ENCODE results near the gene MTMR6. TPM values are rescaled to one million over a fixed set of nuclear protein-coding genes. Genes with fewer than 3 reads are reported as not detected.

Gene MTMR6
- total and polyA plus RNA-seq, 2 experiments from 2014 or later = 6.9 to 17.2 TPM

DNA sequence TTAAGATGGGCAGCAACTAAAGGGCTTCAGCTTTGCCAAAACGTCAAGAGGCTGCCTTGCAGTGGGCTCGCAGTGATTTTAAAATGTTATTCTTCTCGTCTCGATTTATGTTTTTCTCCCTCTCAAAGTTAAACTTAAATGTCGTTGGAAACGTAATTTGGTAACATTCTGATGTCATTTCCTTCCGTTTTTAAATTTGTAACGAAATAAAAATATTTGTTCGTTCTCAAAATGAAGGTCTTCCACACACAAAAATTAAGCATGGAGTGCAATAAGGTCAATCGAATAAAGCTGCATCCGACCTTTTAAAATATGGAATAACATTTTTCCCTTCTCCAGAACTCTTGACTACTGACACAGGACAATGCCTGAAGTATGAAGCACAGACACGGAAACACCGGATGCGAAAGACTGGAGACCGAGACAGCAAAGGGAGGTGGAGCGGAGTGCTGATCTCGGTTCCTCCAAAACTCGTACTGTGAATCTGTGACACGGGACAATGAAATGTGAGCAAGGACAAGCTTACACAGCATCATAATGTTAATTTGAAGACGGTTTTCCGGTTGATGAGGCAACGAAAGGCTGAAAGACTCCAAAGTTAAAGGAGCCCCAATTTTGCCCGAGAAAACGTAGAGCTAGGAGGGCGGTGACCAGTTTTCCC is 850 bp downstream of the MTMR6 start:
- TF ChIP-seq, protein P1, sequence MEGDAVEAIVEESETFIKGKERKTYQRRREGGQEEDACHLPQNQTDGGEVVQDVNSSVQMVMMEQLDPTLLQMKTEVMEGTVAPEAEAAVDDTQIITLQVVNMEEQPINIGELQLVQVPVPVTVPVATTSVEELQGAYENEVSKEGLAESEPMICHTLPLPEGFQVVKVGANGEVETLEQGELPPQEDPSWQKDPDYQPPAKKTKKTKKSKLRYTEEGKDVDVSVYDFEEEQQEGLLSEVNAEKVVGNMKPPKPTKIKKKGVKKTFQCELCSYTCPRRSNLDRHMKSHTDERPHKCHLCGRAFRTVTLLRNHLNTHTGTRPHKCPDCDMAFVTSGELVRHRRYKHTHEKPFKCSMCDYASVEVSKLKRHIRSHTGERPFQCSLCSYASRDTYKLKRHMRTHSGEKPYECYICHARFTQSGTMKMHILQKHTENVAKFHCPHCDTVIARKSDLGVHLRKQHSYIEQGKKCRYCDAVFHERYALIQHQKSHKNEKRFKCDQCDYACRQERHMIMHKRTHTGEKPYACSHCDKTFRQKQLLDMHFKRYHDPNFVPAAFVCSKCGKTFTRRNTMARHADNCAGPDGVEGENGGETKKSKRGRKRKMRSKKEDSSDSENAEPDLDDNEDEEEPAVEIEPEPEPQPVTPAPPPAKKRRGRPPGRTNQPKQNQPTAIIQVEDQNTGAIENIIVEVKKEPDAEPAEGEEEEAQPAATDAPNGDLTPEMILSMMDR (IDR thresholded peaks at IDR 0.05; ENCODE audit: poor library complexity) = no peak
- TF ChIP-seq EZH2 (IDR thresholded peaks at IDR 0.05; ENCODE audit: borderline replicate concordance) (no peak), EZH2phosphoT487 (IDR thresholded peaks at IDR 0.05; ENCODE audit: low read depth, severe bottlenecking, unreplicated experiment) (no peak)
- H3K27me3 ChIP-seq = peaks cover 19% of the 10 kb centered on the region
- H4K20me1 ChIP-seq (ENCODE audit: insufficient read depth, poor library complexity, severe bottlenecking) = peaks cover 7% of the 10 kb centered on the region
- peak overlapping the region; percentile 37 for H3K4me3 ChIP-seq
- peak overlapping the region; percentile 86 for H2AFZ ChIP-seq
- no peaks in the 10 kb centered on the region for H3K9me3 ChIP-seq (ENCODE audit: low read depth)
- DNase-seq (ENCODE audit: low spot score) = peak; percentile 46
- no peaks in the 10 kb centered on the region for H3K36me3 ChIP-seq (replicated peaks; ENCODE audit: insufficient read depth, low read depth)
- H3K79me2 ChIP-seq = peaks cover 40% of the 10 kb centered on the region
- peak overlapping the region; percentile 94 for H3K27ac ChIP-seq
- H3K4me1 ChIP-seq (ENCODE audit: insufficient read depth) = no peaks in the 10 kb centered on the region
- WGBS (ENCODE audit: low lambda C conversion rate, missing lambda C conversion rate) = 12% methylated on average over 25 of the region's 25 CpGs
- H3K9me2 ChIP-seq (replicated peaks; ENCODE audit: insufficient read depth) = no peaks in the 10 kb centered on the region
- H3K4me2 ChIP-seq = peak overlapping the region; percentile 79

DNA sequence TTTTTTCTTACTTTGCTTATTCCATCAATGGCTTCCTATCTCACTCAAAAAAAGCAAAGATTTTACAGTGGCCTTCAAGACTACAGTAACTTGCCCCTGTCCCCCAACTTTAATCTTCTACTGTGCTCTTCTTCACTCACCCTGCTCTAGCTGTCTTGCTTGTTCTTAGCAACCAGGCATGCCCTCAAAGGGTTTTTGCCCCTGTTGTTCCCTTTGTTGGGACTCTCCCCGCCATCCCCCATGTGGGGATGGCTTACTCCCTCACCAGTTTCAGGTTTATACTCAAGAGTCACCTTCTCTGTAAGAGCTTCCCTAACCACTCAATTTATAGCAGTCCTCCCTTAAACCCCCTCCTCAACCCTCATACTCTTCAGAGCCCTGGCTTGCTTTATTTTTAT is 5.4 kb downstream of the MTMR6 start:
- no peak overlapping the region for H3K4me3 ChIP-seq
- WGBS (ENCODE audit: low lambda C conversion rate, missing lambda C conversion rate) = 95% methylated on average over 1 of the region's 1 CpG
- no peaks in the 10 kb centered on the region for H3K27me3 ChIP-seq
- no peak for DNase-seq (ENCODE audit: low spot score)
- H2AFZ ChIP-seq = no peak overlapping the region
- no peak overlapping the region for H3K27ac ChIP-seq
- no peaks in the 10 kb centered on the region for H3K4me1 ChIP-seq (ENCODE audit: insufficient read depth)
- H3K4me2 ChIP-seq = no peak overlapping the region
- H4K20me1 ChIP-seq (ENCODE audit: insufficient read depth, poor library complexity, severe bottlenecking) = peaks cover 16% of the 10 kb centered on the region
- H3K79me2 ChIP-seq = peaks cover 60% of the 10 kb centered on the region
- no peaks in the 10 kb centered on the region for H3K9me3 ChIP-seq (ENCODE audit: low read depth)
- TF ChIP-seq, protein P1 (IDR thresholded peaks at IDR 0.05; ENCODE audit: poor library complexity) = no peak
- TF ChIP-seq EZH2 (IDR thresholded peaks at IDR 0.05; ENCODE audit: borderline replicate concordance) (no peak), EZH2phosphoT487 (IDR thresholded peaks at IDR 0.05; ENCODE audit: low read depth, severe bottlenecking, unreplicated experiment) (no peak)
- H3K36me3 ChIP-seq (replicated peaks; ENCODE audit: insufficient read depth, low read depth) = no peaks in the 10 kb centered on the region
- no peaks in the 10 kb centered on the region for H3K9me2 ChIP-seq (replicated peaks; ENCODE audit: insufficient read depth)

DNA sequence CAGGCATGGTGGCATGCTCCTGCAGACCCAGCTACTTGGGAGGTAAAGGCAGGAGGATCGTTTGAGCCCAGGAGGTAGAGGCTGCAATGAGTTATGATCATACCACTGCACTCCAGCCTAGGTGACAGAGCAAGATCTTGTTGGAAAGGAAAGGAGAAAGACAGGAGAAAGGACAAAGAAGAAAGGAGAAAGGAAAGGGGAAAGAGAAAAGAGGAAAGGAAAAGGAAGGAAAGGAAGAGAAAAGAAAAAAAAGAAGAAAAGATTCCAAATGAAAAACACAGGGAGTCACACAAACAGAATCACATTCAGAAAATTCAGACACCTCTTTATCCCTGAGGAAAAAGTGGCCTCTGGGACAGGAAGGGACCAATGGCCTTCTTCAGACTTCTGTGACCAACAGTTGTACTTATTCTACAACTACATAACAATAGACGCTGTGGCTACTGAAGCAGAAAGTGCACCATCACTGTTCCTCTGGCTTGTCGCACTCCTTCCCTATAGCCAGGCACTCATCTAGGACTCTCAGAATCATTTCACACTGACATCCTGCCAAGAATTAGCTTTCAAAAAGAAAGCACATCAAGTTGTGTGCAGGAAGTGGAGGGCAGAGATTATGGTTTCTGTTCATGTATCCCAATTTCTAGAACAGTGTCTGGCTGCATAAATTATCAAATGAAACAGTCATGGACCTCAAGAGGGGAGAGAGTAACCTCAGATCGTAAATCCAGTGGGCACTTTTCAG is 5.9 kb downstream of the MTMR6 start:
- H2AFZ ChIP-seq = no peak overlapping the region
- H3K27ac ChIP-seq = no peak overlapping the region
- H3K9me3 ChIP-seq (ENCODE audit: low read depth) = no peaks in the 10 kb centered on the region
- H3K4me2 ChIP-seq = no peak overlapping the region
- TF ChIP-seq EZH2 (IDR thresholded peaks at IDR 0.05; ENCODE audit: borderline replicate concordance) = no peak
- TF ChIP-seq, protein P1 (IDR thresholded peaks at IDR 0.05; ENCODE audit: poor library complexity) = no peak
- TF ChIP-seq EZH2phosphoT487 (IDR thresholded peaks at IDR 0.05; ENCODE audit: low read depth, severe bottlenecking, unreplicated experiment) = no peak
- H3K4me3 ChIP-seq = no peak overlapping the region
- peaks cover 65% of the 10 kb centered on the region for H3K79me2 ChIP-seq
- no peak for DNase-seq (ENCODE audit: low spot score)
- peaks cover 16% of the 10 kb centered on the region for H4K20me1 ChIP-seq (ENCODE audit: insufficient read depth, poor library complexity, severe bottlenecking)
- no peaks in the 10 kb centered on the region for H3K27me3 ChIP-seq
- no peaks in the 10 kb centered on the region for H3K9me2 ChIP-seq (replicated peaks; ENCODE audit: insufficient read depth)
- no peaks in the 10 kb centered on the region for H3K36me3 ChIP-seq (replicated peaks; ENCODE audit: insufficient read depth, low read depth)
- no peaks in the 10 kb centered on the region for H3K4me1 ChIP-seq (ENCODE audit: insufficient read depth)
- 73% methylated on average over 4 of the region's 4 CpGs for WGBS (ENCODE audit: low lambda C conversion rate, missing lambda C conversion rate)

Measured in hepatocyte (in vitro differentiated cells).